Measurements from ENCODE around the gene AIDA.
"Not testable (repeated sequence)": the region's sequence is repeated elsewhere in the genome, so short reads cannot be mapped to it uniquely, and the experiment has no call there.

The AIDA gene
- 24.9 to 45.0 (median 31.8) reads per million in 3 experiments for total RNA-seq

- DNase-seq = peak; percentile 91
Measured at GRCh38 chr1:222712253-222713090, at the start of gene AIDA, which contains the start of gene BROX. Gene AIDA, minus strand, starts transcription at chr1:222712491. Its CDS starts 174 bp downstream, at chr1:222712317. Gene BROX, plus strand, starts transcription at chr1:222712564. Its CDS starts 3,136 bp downstream, at chr1:222715700.

- no peak for DNase-seq
Measured at GRCh38 chr1:222761083-222761482, 48.8 kb upstream of the AIDA start.

GRCh38 chr1:222759451-222760035 is 47.3 kb upstream of the AIDA start:
- DNase-seq = no peak

GRCh38 chr1:222757646-222758268 is 45.5 kb upstream of the AIDA start:
- no peak for DNase-seq

GRCh38 chr1:222754366-222755139 is 42.3 kb upstream of the AIDA start:
- no peak for DNase-seq

GRCh38 chr1:222751255-222751654 is 39.0 kb upstream of the AIDA start:
- DNase-seq = no peak

GRCh38 chr1:222750651-222751050 is 38.4 kb upstream of the AIDA start:
- DNase-seq = no peak

- no peak for DNase-seq
Measured at GRCh38 chr1:222749927-222750326, 37.6 kb upstream of the AIDA start.

GRCh38 chr1:222741630-222742457 is 29.6 kb upstream of the AIDA start:
- DNase-seq = not testable (repeated sequence)

- DNase-seq = no peak
Measured at GRCh38 chr1:222739929-222740328, 27.6 kb upstream of the AIDA start.

- no peak for DNase-seq
Measured at GRCh38 chr1:222739465-222739864, 27.2 kb upstream of the AIDA start.

GRCh38 chr1:222736972-222737371 is 24.7 kb upstream of the AIDA start, which contains the start of gene FAM177B:
Gene FAM177B, plus strand, starts transcription at chr1:222737202. Its CDS starts 9,344 bp downstream, at chr1:222746546.
- no peak for DNase-seq

- DNase-seq = no peak
Measured at GRCh38 chr1:222736470-222736869, 24.2 kb upstream of the AIDA start.

GRCh38 chr1:222734740-222735139 is 22.4 kb upstream of the AIDA start:
- no peak for DNase-seq

- no peak for DNase-seq
Measured at GRCh38 chr1:222732216-222733159, 20.2 kb upstream of the AIDA start.

- no peak for DNase-seq
Measured at GRCh38 chr1:222730866-222731265, 18.6 kb upstream of the AIDA start.

- no peak for DNase-seq
Measured at GRCh38 chr1:222728746-222729145, 16.5 kb upstream of the AIDA start.

- DNase-seq = no peak
Measured at GRCh38 chr1:222716393-222716792, 4.1 kb upstream of the AIDA start.

- DNase-seq = peak; percentile 90
Measured at GRCh38 chr1:222713091-222713961, 1.0 kb upstream of the AIDA start.

All from central memory CD4-positive, alpha-beta T cell (primary cell).